HepG2 (cell line): ENCODE data around the gene DYNLL2. TPM values are rescaled to one million over a fixed set of nuclear protein-coding genes. Genes with fewer than 3 reads are reported as not detected.
A peak's percentile ranks its signal among the peaks of the same experiment; 100 is the strongest.

Source experiments
- ATAC-seq: fragments of 200-7000 bp; cut with Tn5 transposase; 3 replicates; pipeline ENCODE4 v1.9.1; 2020; ENCODE audit warnings: mild to moderate bottlenecking, moderate library complexity
- BruUV-seq: library from RNA; stranded (reverse); fragments of 400-500 nt; replicated peaks from 2 replicates; lab custom pipeline; 2021; lab: Mats Ljungman, UMichigan
- CTCF ChIA-PET: fragments of 300-600 bp; formaldehyde crosslinking; extraction: SDS; loops from one replicate; lab custom pipeline; 2021; ENCODE audit warnings: low total read pairs, inconsistent platforms, low intra/inter-chr PET ratio; lab: Yijun Ruan, JAX
- POLR2A ChIA-PET: fragments of 350-600 bp; sonication (Branson Sonifier 250); formaldehyde crosslinking; loops from one replicate; lab custom pipeline; 2020; ENCODE audit warnings: antibody characterized with exemption, inconsistent platforms; lab: Yijun Ruan, JAX
- DNase-seq: peaks from one replicate; pipeline ENCODE4 v3.0.0-alpha.2; 2015; ENCODE audit warnings: low spot score
- FAIRE-seq: peaks from 3 replicates; lab custom pipeline; 2011; peaks lifted over from hg19 to GRCh38; lab: Jason Lieb, UNC
- H2AFZ ChIP-seq: one replicate; pipeline ENCODE4 v1.6.1; 2011; ENCODE audit warnings: low read length, inconsistent platforms
- H3K27ac ChIP-seq: fragments of 300-600 bp; 3 replicates; pipeline ENCODE4 v1.8.0; 2011; ENCODE audit warnings: mixed run types, mild to moderate bottlenecking, mixed read lengths, low read length, inconsistent platforms; ENCODE audit not compliant: insufficient read depth; ENCODE audit errors: extremely low read length
- H3K27me3 ChIP-seq, 2 experiments: fragments of 200-600 bp in 1 of 2; 2 replicates in 1 of 2; 3 replicates in 1 of 2; pipeline versions ENCODE4 v1.6.0 to v1.8.0; 2011; ENCODE audit warnings: low read length in 2 of 2, mild to moderate bottlenecking in 2 of 2, moderate library complexity in 2 of 2, inconsistent platforms in 1 of 2; ENCODE audit not compliant: insufficient read depth in 2 of 2, control insufficient read depth in 1 of 2
- H3K36me3 ChIP-seq, 2 experiments: fragments of 200-600 bp in 1 of 2; replicated peaks in 1 of 2; 2 replicates in 1 of 2; 3 replicates in 1 of 2; pipeline versions ENCODE4 v1.5.1 to v1.8.0; 2011; ENCODE audit warnings: low read length in 2 of 2, inconsistent platforms in 1 of 2; ENCODE audit not compliant: insufficient read depth in 2 of 2, control insufficient read depth in 1 of 2
- H3K4me1 ChIP-seq: 2 replicates; pipeline ENCODE4 v1.5.1; 2012; ENCODE audit warnings: low read length, inconsistent platforms; ENCODE audit not compliant: insufficient read depth
- H3K4me2 ChIP-seq: 2 replicates; pipeline ENCODE4 v1.6.0; 2011; ENCODE audit warnings: low read depth, low read length, inconsistent platforms
- H3K4me3 ChIP-seq, 3 experiments: fragments of 200-600 bp in 1 of 3; sonication (generic), shearing (Covaris generic) in 1 of 3; replicated peaks in 1 of 3; 2 replicates each; pipeline ENCODE4 v1.5.1; 2011 to 2016; ENCODE audit warnings: low read length in 3 of 3, inconsistent platforms in 2 of 3, low read depth in 2 of 3, mild to moderate bottlenecking in 2 of 3, control low read depth in 1 of 3, mixed read lengths in 1 of 3; ENCODE audit not compliant: insufficient read depth in 1 of 3
- H3K79me2 ChIP-seq: one replicate; pipeline ENCODE4 v1.6.1; 2011; ENCODE audit warnings: low read length, inconsistent platforms; ENCODE audit not compliant: insufficient read depth
- H3K9ac ChIP-seq: 2 replicates; pipeline ENCODE4 v1.6.0; 2011; ENCODE audit warnings: mild to moderate bottlenecking, low read depth, low read length, inconsistent platforms; ENCODE audit not compliant: insufficient read depth
- H3K9me3 ChIP-seq: 2 replicates; pipeline ENCODE4 v1.5.1; 2012; ENCODE audit warnings: mild to moderate bottlenecking, low read length
- H4K20me1 ChIP-seq: 2 replicates; pipeline ENCODE4 v1.6.0; 2011; ENCODE audit warnings: inconsistent platforms, mild to moderate bottlenecking, low read length, moderate library complexity; ENCODE audit not compliant: insufficient read depth
- PBX2 ChIP-seq: IDR thresholded peaks from 2 replicates; pipeline ENCODE4 v1.6.1; 2016; ENCODE audit warnings: control low read depth
- TRIM24 ChIP-seq: sonication (generic); formaldehyde crosslinking; IDR thresholded peaks from 2 replicates; pipeline ENCODE4 v1.8.0; 2022; ENCODE audit warnings: mild to moderate bottlenecking, missing genetic modification reagents
- ZBTB46 ChIP-seq: sonication (generic); formaldehyde crosslinking; IDR thresholded peaks from 2 replicates; pipeline ENCODE4 v1.4.0; 2020; ENCODE audit warnings: mild to moderate bottlenecking, missing genetic modification reagents, borderline replicate concordance
- ZBTB8A ChIP-seq: sonication (generic); formaldehyde crosslinking; IDR thresholded peaks from 2 replicates; pipeline ENCODE4 v1.4.0; 2020; ENCODE audit warnings: mild to moderate bottlenecking, low read depth, missing genetic modification reagents, borderline replicate concordance
- ZIK1 ChIP-seq: sonication (generic); formaldehyde crosslinking; IDR thresholded peaks from 2 replicates; pipeline ENCODE4 v1.5.0; 2020; ENCODE audit warnings: mild to moderate bottlenecking, low read depth, missing genetic modification reagents, borderline replicate concordance
- ZNF263 ChIP-seq: sonication (generic); formaldehyde crosslinking; IDR thresholded peaks from 2 replicates; pipeline ENCODE4 v1.4.0; 2020; ENCODE audit warnings: missing genetic modification reagents
- ZNF354B ChIP-seq: sonication (generic); formaldehyde crosslinking; IDR thresholded peaks from 2 replicates; pipeline ENCODE4 v1.8.0; 2022; ENCODE audit warnings: mild to moderate bottlenecking, missing genetic modification reagents
- ZNF563 ChIP-seq: sonication (generic); formaldehyde crosslinking; IDR thresholded peaks from 2 replicates; pipeline ENCODE4 v1.8.0; 2022; ENCODE audit warnings: mild to moderate bottlenecking, moderate library complexity, missing genetic modification reagents
- WGBS: methylation state at CpG from one replicate; pipeline ENCODE4 v1.1.6; 2017; ENCODE audit warnings: low lambda C conversion rate; 5-methylcytosine and 5-hydroxymethylcytosine counted together
- in situ Hi-C: cut with HindIII; loops from 2 replicates; pipeline ENCODE4 v1.10.0; 2017; ENCODE audit warnings: low pct_unique_long_range_greater_than_20kb; ENCODE audit not compliant: extremely low pct_ligation_motif_present
- intact Hi-C: fragments of 100-400 bp; cut with micrococcal nuclease; formaldehyde crosslinking; loops from one replicate; pipeline ENCODE4 v1.10.0; 2022; ENCODE audit not compliant: unreplicated experiment
- polyA plus RNA-seq, 8 experiments: library from polyadenylated mRNA; depleted of rRNA in 3 of 8; stranded (reverse) in 7 of 8; unstranded in 1 of 8; fragments of >200 nt; fragmentation: Illumina TruSeq in 4 of 8; extraction: Trizol in 4 of 8; gene quantifications; 2 replicates each; pipeline versions ENCODE4 v1.2.1 to v1.2.3, GENCODE V29; 2011 to 2016; ENCODE audit warnings: low read depth in 4 of 8, missing spikeins in 1 of 8, mixed read lengths in 1 of 8; ENCODE audit not compliant: insufficient read depth in 1 of 8
- total RNA-seq, 5 experiments: library from RNA; depleted of rRNA; stranded (reverse); fragments of >200 nt; fragmentation: Illumina TruSeq; extraction: Trizol; gene quantifications; 2 replicates each; pipeline ENCODE4 v1.2.3, GENCODE V29; 2016; ENCODE audit warnings: low read depth in 1 of 5
- TF ChIP-seq, protein P1 (sequence below): fragments of 450-650 bp; IDR thresholded peaks from 2 replicates; pipeline ENCODE4 v1.6.1; 2017; ENCODE audit warnings: mild to moderate bottlenecking
- TF ChIP-seq, protein P2 (sequence below): sonication (generic); formaldehyde crosslinking; IDR thresholded peaks from 2 replicates; pipeline ENCODE4 v1.8.1; 2023; ENCODE audit warnings: mild to moderate bottlenecking, missing genetic modification reagents
- TF ChIP-seq, protein P3 (sequence below): sonication (generic); IDR thresholded peaks from 2 replicates; pipeline ENCODE4 v1.6.1; 2016; ENCODE audit warnings: low read depth, borderline replicate concordance

The DYNLL2 gene
- total and polyA plus RNA-seq, 2 of the 13 experiments (the other 11 are each of a cell fraction or from before 2014, with no cell fraction given), result 9.5 to 29.0 TPM

DNA sequence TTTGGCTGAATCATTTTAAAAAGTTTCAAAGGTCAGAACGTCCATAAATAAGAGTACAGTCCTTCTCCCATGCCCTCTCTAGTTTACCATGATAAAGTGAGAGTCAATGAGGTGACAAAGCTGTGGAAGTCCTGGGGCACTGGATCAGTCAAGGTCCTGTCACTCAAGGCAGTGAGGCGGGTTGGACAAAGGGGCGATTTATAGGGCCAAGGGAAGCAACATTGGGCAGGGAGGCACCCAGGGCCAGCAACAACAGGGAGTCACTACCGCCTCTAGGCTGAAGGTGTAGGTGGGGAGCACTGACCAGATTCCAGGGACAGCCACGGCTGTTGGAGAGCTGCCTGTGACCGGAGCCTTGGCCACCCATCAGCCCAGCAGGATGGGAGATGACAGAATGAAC is 28.6 kb upstream of the DYNLL2 start:
- intact Hi-C loops, result no loop called here
- CTCF ChIA-PET, result no interaction called here
- POLR2A ChIA-PET, result no interaction called here

GRCh38 chr17:58056476-58056875 is 26.7 kb upstream of the DYNLL2 start:
- ChIA-PET CTCF (no interaction called here), POLR2A (no interaction called here)
- Histone ChIP-seq H3K9ac (no peak overlapping the region), H3K36me3 (no peaks in the 10 kb centered on the region), H4K20me1 (no peaks in the 10 kb centered on the region), H2AFZ (no peak overlapping the region), H3K9me3 (no peaks in the 10 kb centered on the region), H3K4me3 (no peak overlapping the region), H3K27me3 (peaks cover 4 to 23% of the 10 kb centered on the region in 2 experiments), H3K4me2 (no peak overlapping the region), H3K79me2 (no peaks in the 10 kb centered on the region), H3K27ac (no peak overlapping the region), H3K4me1 (peaks cover 5% of the 10 kb centered on the region; the same call in 1 of the 2 replicates)
- FAIRE-seq, result no peak
- intact Hi-C loops, result no loop called here
- in situ Hi-C loops, result no loop called here
- no peak for ATAC-seq
- no peak for DNase-seq
- BruUV-seq, result no TSS peak
- TF ChIP-seq ZIK1 (CRISPR knock-in tag) (no peak), ZNF563 (no peak), ZBTB8A (CRISPR knock-in tag) (no peak), ZBTB46 (CRISPR knock-in tag) (no peak)
- TF ChIP-seq, protein P1, sequence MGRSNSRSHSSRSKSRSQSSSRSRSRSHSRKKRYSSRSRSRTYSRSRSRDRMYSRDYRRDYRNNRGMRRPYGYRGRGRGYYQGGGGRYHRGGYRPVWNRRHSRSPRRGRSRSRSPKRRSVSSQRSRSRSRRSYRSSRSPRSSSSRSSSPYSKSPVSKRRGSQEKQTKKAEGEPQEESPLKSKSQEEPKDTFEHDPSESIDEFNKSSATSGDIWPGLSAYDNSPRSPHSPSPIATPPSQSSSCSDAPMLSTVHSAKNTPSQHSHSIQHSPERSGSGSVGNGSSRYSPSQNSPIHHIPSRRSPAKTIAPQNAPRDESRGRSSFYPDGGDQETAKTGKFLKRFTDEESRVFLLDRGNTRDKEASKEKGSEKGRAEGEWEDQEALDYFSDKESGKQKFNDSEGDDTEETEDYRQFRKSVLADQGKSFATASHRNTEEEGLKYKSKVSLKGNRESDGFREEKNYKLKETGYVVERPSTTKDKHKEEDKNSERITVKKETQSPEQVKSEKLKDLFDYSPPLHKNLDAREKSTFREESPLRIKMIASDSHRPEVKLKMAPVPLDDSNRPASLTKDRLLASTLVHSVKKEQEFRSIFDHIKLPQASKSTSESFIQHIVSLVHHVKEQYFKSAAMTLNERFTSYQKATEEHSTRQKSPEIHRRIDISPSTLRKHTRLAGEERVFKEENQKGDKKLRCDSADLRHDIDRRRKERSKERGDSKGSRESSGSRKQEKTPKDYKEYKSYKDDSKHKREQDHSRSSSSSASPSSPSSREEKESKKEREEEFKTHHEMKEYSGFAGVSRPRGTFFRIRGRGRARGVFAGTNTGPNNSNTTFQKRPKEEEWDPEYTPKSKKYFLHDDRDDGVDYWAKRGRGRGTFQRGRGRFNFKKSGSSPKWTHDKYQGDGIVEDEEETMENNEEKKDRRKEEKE, result no peak
- TF ChIP-seq, protein P2, sequence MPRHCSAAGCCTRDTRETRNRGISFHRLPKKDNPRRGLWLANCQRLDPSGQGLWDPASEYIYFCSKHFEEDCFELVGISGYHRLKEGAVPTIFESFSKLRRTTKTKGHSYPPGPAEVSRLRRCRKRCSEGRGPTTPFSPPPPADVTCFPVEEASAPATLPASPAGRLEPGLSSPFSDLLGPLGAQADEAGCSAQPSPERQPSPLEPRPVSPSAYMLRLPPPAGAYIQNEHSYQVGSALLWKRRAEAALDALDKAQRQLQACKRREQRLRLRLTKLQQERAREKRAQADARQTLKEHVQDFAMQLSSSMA (CRISPR knock-in tag), result no peak
- TF ChIP-seq, protein P3, sequence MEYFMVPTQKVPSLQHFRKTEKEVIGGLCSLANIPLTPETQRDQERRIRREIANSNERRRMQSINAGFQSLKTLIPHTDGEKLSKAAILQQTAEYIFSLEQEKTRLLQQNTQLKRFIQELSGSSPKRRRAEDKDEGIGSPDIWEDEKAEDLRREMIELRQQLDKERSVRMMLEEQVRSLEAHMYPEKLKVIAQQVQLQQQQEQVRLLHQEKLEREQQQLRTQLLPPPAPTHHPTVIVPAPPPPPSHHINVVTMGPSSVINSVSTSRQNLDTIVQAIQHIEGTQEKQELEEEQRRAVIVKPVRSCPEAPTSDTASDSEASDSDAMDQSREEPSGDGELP, result no peak

More for the DNA sequence above, 28.6 kb upstream of the DYNLL2 start:
- DNase-seq (no peak), FAIRE-seq (no peak), ATAC-seq (peak; percentile 46)
- Histone ChIP-seq H3K9ac (no peak overlapping the region), H3K36me3 (no peaks in the 10 kb centered on the region), H3K9me3 (no peaks in the 10 kb centered on the region), H3K4me3 (no peak overlapping the region), H3K79me2 (no peaks in the 10 kb centered on the region), H3K27me3 (peaks cover 0 to 13% of the 10 kb centered on the region in 2 experiments; a peak in 1 of 5 replicates), H3K4me1 (peaks cover 5% of the 10 kb centered on the region; the same call in 1 of the 2 replicates), H3K4me2 (no peak overlapping the region), H2AFZ (no peak overlapping the region), H4K20me1 (no peaks in the 10 kb centered on the region), H3K27ac (no peak overlapping the region)
- TF ChIP-seq ZNF263 (CRISPR knock-in tag), result peak; percentile 80
- TF ChIP-seq PBX2 (CRISPR knock-in tag), result 0 out of 2 replicates have a peak, but pooled peaks have one; percentile 37
- TF ChIP-seq TRIM24, result no peak
- TF ChIP-seq ZNF354B (CRISPR knock-in tag), result no peak
- no TSS peak for BruUV-seq
- 22% methylated on average over 6 of the region's 6 CpGs for WGBS
- in situ Hi-C loops, result no loop called here
